Neuronal stem cell (in vitro differentiated cells): ENCODE data around the gene KIFC3.

ENCODE experiments used
- DNase-seq: peaks from one replicate; pipeline ENCODE4 v3.0.0-alpha.2; 2013; ENCODE audit warnings: low spot score
- H2AFZ ChIP-seq: one replicate; pipeline ENCODE4 v1.6.1; 2013; ENCODE audit warnings: mild to moderate bottlenecking, low read length, inconsistent platforms
- H2AK5ac ChIP-seq: 2 replicates; pipeline ENCODE4 v1.6.1; 2013; ENCODE audit warnings: low read depth, mild to moderate bottlenecking, inconsistent platforms, low read length, moderate library complexity, mixed read lengths
- H2BK120ac ChIP-seq: 2 replicates; pipeline ENCODE4 v1.6.1; 2013; ENCODE audit warnings: low read depth, mild to moderate bottlenecking, inconsistent platforms, low read length, moderate library complexity, mixed read lengths
- H2BK12ac ChIP-seq: one replicate; pipeline ENCODE4 v1.6.1; 2013; ENCODE audit warnings: low read length, inconsistent platforms
- H2BK15ac ChIP-seq: 2 replicates; pipeline ENCODE4 v1.6.1; 2013; ENCODE audit warnings: mild to moderate bottlenecking, low read length, inconsistent platforms, mixed read lengths
- H2BK5ac ChIP-seq: one replicate; pipeline ENCODE4 v1.6.1; 2013; ENCODE audit warnings: inconsistent platforms, mild to moderate bottlenecking, low read length, moderate library complexity
- H3K14ac ChIP-seq: one replicate; pipeline ENCODE4 v1.6.1; 2013; ENCODE audit warnings: low read length, inconsistent platforms
- H3K18ac ChIP-seq: 2 replicates; pipeline ENCODE4 v1.6.1; 2013; ENCODE audit warnings: low read length, inconsistent platforms
- H3K23ac ChIP-seq: 2 replicates; pipeline ENCODE4 v1.6.1; 2013; ENCODE audit warnings: low read depth, mild to moderate bottlenecking, mixed read lengths, low read length, inconsistent platforms; ENCODE audit not compliant: poor library complexity
- H3K27ac ChIP-seq: replicated peaks from 3 replicates; pipeline ENCODE4 v1.5.1; 2013; ENCODE audit warnings: low read length, inconsistent platforms
- H3K27me3 ChIP-seq, 3 experiments: 2 replicates each; pipeline ENCODE4 v1.6.1; 2013; ENCODE audit warnings: low read length in 3 of 3, mild to moderate bottlenecking in 2 of 3, inconsistent platforms in 1 of 3, low read depth in 1 of 3, mixed read lengths in 1 of 3, moderate library complexity in 1 of 3; ENCODE audit not compliant: control insufficient read depth in 3 of 3, insufficient read depth in 3 of 3
- H3K36me3 ChIP-seq, 2 donors: replicated peaks in 1 of 2; 2 replicates each; pipeline ENCODE4 v1.6.1; 2013; ENCODE audit warnings: low read length in 2 of 2; ENCODE audit not compliant: control insufficient read depth in 2 of 2, insufficient read depth in 2 of 2
- H3K4ac ChIP-seq: 2 replicates; pipeline ENCODE4 v1.6.1; 2013; ENCODE audit warnings: inconsistent platforms, mild to moderate bottlenecking, low read length, moderate library complexity
- H3K4me1 ChIP-seq, 2 donors: 1 replicate in 1 of 2; 2 replicates in 1 of 2; pipeline ENCODE4 v1.6.1; 2013; ENCODE audit warnings: low read length in 2 of 2, low read depth in 1 of 2; ENCODE audit not compliant: control insufficient read depth in 2 of 2, insufficient read depth in 1 of 2
- H3K4me2 ChIP-seq: one replicate; pipeline ENCODE4 v1.6.1; 2013; ENCODE audit warnings: mild to moderate bottlenecking, low read length, inconsistent platforms; ENCODE audit not compliant: insufficient read depth, poor library complexity, severe bottlenecking
- H3K4me3 ChIP-seq, 2 donors: 2 replicates each; pipeline ENCODE4 v1.5.1; 2013; ENCODE audit warnings: low read length in 2 of 2, mild to moderate bottlenecking in 2 of 2, inconsistent platforms in 1 of 2, moderate library complexity in 1 of 2
- H3K79me1 ChIP-seq: one replicate; pipeline ENCODE4 v1.6.1; 2013; ENCODE audit warnings: low read depth, mild to moderate bottlenecking, inconsistent platforms, low read length, moderate library complexity
- H3K9ac ChIP-seq: one replicate; pipeline ENCODE4 v1.6.1; 2013; ENCODE audit warnings: mild to moderate bottlenecking, low read depth, low read length, inconsistent platforms; ENCODE audit not compliant: poor library complexity
- H3K9me3 ChIP-seq, 2 donors: replicated peaks in 1 of 2; 2 replicates each; pipeline versions ENCODE3 to v1.6.1; 2013; ENCODE audit warnings: low read length in 2 of 2, mild to moderate bottlenecking in 2 of 2, inconsistent platforms in 1 of 2, low read depth in 1 of 2, mixed read lengths in 1 of 2, moderate library complexity in 1 of 2; ENCODE audit not compliant: control insufficient read depth in 2 of 2, insufficient read depth in 1 of 2
- H4K8ac ChIP-seq: one replicate; pipeline ENCODE4 v1.6.1; 2013; ENCODE audit warnings: low read depth, mild to moderate bottlenecking, inconsistent platforms, low read length, moderate library complexity
- H4K91ac ChIP-seq: one replicate; pipeline ENCODE4 v1.6.1; 2013; ENCODE audit warnings: low read length, low read depth, mild to moderate bottlenecking, inconsistent platforms; ENCODE audit not compliant: poor library complexity
- WGBS, 2 donors: extraction: QIAGEN DNeasy Blood & Tissue Kit; methylation state at CpG; one replicate each; pipeline ENCODE4 v1.1.7; 2013; ENCODE audit warnings: missing lambda C conversion rate in 2 of 2, mixed read lengths in 1 of 2; ENCODE audit not compliant: insufficient read length in 2 of 2, insufficient replicate concordance in 1 of 2; ENCODE audit errors: extremely low coverage in 2 of 2; 5-methylcytosine and 5-hydroxymethylcytosine counted together

The KIFC3 gene

GRCh38 chr16:57810197-57811031 is 8.1 kb upstream of the KIFC3 start:
- Histone ChIP-seq H2BK12ac (no peak overlapping the region), H3K9ac (peak overlapping the region; percentile 22), H3K27ac (no peak overlapping the region), H3K14ac (peak overlapping the region; percentile 40), H3K4me1 (peaks cover 8 to 13% of the 10 kb centered on the region in 2 donors), H3K79me1 (no peaks in the 10 kb centered on the region), H3K4me2 (no peak overlapping the region), H3K4ac (no peak overlapping the region), H3K36me3 (no peaks in the 10 kb centered on the region), H2BK15ac (no peak overlapping the region), H3K27me3 (peaks cover 0 to 9% (median 2%) of the 10 kb centered on the region in 3 experiments), H3K9me3 (no peaks in the 10 kb centered on the region), H3K18ac (peak overlapping the region; percentile 54), H2BK120ac (no peak overlapping the region), H3K23ac (no peak overlapping the region), H2AFZ (peak overlapping the region; percentile 72), H3K4me3 (no peak overlapping the region), H4K8ac (no peak overlapping the region), H2AK5ac (peak overlapping the region; percentile 64), H2BK5ac (no peak overlapping the region), H4K91ac (no peak overlapping the region)
- no peak for DNase-seq
- no CpG with 5 or more reads among the region's 14 CpGs for WGBS, 2 donors

DNA sequence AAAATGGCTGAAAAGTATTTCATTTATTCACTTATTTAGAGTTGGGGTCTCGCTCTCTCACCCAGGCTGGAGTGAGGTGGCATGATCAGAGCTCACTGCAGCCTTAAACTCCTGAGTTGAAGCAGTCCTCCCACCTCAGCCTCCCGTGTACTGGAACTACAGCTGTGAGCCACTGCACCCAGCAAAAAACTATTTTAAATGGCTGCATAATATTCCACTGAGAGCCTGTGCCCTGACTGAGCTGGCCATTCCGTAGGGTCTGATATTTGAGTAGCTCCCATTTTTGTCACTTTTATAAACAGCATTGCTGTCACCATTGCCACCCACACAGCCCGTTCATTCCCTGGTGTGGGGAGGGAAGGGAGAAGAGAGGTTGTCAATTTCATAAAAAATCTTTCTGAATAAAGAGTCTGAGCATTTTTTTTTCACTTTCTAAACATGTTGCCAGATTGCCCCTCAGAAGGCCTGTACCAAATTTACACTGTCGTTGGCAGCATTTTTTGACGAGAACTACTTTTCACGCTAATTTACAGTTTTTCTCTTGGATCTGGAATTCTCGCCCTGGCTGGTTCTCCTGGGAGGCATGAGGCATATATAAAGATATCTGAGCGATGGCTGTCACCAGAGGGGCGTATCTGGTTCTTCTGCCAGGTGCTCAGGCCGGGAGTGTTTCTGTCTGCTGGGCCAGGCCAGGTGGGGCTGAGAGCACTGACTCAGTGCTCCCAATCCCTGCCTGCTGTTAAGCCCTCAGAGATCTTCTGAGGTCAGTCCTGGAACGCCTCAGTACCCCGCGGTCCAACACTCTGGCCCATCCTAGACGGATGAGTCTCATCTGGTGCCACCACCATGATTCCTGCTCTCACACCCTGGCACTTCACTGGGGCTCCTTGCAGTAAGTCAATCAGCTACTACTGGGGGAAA is 7.2 kb upstream of the KIFC3 start:
- no CpG with 5 or more reads among the region's 15 CpGs for WGBS, 2 donors
- Histone ChIP-seq H3K4me3 (no peak overlapping the region), H2BK5ac (no peak overlapping the region), H3K27ac (no peak overlapping the region), H2BK120ac (no peak overlapping the region), H3K23ac (no peak overlapping the region), H3K9ac (no peak overlapping the region), H3K36me3 (no peaks in the 10 kb centered on the region), H3K18ac (no peak overlapping the region), H3K4ac (no peak overlapping the region), H2BK15ac (no peak overlapping the region), H3K14ac (no peak overlapping the region), H3K79me1 (no peaks in the 10 kb centered on the region), H4K8ac (no peak overlapping the region), H4K91ac (no peak overlapping the region), H3K4me1 (peaks cover 8 to 13% of the 10 kb centered on the region in 2 donors), H2AK5ac (no peak overlapping the region), H3K27me3 (peaks cover 0 to 9% (median 2%) of the 10 kb centered on the region in 3 experiments), H2BK12ac (no peak overlapping the region), H3K4me2 (no peak overlapping the region), H2AFZ (peak overlapping the region; percentile 72), H3K9me3 (no peaks in the 10 kb centered on the region)
- DNase-seq: no peak

DNA sequence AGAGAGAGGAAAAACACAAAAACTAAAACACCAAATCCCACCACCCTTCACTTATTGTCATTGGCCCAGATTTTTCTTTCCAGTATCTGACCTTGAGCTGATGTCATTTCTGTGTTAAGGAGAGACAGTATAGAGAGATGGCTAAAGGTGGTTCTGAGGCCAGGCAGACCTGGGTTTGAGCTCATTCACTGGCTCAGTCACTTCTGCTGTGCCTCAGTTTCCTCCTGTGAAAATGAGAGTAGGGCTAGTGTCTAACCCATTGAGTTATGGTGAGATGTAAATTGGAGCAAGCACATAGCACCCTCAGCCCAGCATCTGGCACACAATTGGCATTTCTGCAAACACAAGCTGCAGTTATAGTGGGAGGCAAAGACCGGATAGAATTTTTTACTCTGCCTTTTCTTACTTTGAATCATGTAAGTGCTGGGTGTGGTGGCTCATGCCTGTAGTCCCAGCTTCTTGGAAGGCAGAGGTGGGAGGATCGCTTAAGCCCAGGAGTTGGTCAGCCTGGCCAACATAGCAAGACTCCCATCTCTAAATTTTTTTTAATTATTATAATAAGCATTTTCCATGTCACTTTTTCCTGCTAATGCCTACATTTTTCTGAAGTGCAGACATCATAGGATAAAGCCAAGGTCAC is 6.4 kb upstream of the KIFC3 start:
- Histone ChIP-seq H3K23ac (no peak overlapping the region), H3K4me2 (no peak overlapping the region), H3K36me3 (no peaks in the 10 kb centered on the region), H3K18ac (no peak overlapping the region), H3K9ac (no peak overlapping the region), H3K79me1 (no peaks in the 10 kb centered on the region), H3K27ac (no peak overlapping the region), H3K4me1 (peaks cover 8 to 13% of the 10 kb centered on the region in 2 donors), H3K4me3 (no peak overlapping the region), H2AK5ac (no peak overlapping the region), H2BK5ac (no peak overlapping the region), H3K4ac (no peak overlapping the region), H2BK12ac (no peak overlapping the region), H2BK120ac (no peak overlapping the region), H3K27me3 (peaks cover 0 to 9% (median 2%) of the 10 kb centered on the region in 3 experiments), H4K8ac (no peak overlapping the region), H3K9me3 (no peaks in the 10 kb centered on the region), H3K14ac (no peak overlapping the region), H2AFZ (no peak overlapping the region), H2BK15ac (no peak overlapping the region), H4K91ac (no peak overlapping the region)
- DNase-seq: no peak
- no CpG with 5 or more reads among the region's 2 CpGs for WGBS, 2 donors
